Cardiac fibroblast (primary cell): Measurements from ENCODE around the gene ARHGAP24.

Source experiments
- DNase-seq, 2 donors: peaks; one replicate each; pipeline versions ENCODE4 v3.0.0 to v3.0.0-alpha.2; 2010; ENCODE audit warnings: low read depth in 2 of 2
- H3K4me3 ChIP-seq, 2 donors: replicated peaks in 1 of 2; 1 replicate in 1 of 2; 2 replicates in 1 of 2; pipeline ENCODE4 v1.5.1; 2011; ENCODE audit warnings: low read depth in 2 of 2, low read length in 2 of 2, mild to moderate bottlenecking in 2 of 2, moderate library complexity in 1 of 2
- TF ChIP-seq, protein P1 (sequence below): IDR thresholded peaks from one replicate; pipeline ENCODE4 v1.5.1; 2011; ENCODE audit warnings: low read depth, mild to moderate bottlenecking, low read length, inconsistent platforms

ARHGAP24 gene

GRCh38 chr4:85531560-85532341 is 56.8 kb downstream of the ARHGAP24 start:
- TF ChIP-seq, protein P1, sequence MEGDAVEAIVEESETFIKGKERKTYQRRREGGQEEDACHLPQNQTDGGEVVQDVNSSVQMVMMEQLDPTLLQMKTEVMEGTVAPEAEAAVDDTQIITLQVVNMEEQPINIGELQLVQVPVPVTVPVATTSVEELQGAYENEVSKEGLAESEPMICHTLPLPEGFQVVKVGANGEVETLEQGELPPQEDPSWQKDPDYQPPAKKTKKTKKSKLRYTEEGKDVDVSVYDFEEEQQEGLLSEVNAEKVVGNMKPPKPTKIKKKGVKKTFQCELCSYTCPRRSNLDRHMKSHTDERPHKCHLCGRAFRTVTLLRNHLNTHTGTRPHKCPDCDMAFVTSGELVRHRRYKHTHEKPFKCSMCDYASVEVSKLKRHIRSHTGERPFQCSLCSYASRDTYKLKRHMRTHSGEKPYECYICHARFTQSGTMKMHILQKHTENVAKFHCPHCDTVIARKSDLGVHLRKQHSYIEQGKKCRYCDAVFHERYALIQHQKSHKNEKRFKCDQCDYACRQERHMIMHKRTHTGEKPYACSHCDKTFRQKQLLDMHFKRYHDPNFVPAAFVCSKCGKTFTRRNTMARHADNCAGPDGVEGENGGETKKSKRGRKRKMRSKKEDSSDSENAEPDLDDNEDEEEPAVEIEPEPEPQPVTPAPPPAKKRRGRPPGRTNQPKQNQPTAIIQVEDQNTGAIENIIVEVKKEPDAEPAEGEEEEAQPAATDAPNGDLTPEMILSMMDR: no peak
- no peak for DNase-seq
- no peak overlapping the region for H3K4me3 ChIP-seq

DNA sequence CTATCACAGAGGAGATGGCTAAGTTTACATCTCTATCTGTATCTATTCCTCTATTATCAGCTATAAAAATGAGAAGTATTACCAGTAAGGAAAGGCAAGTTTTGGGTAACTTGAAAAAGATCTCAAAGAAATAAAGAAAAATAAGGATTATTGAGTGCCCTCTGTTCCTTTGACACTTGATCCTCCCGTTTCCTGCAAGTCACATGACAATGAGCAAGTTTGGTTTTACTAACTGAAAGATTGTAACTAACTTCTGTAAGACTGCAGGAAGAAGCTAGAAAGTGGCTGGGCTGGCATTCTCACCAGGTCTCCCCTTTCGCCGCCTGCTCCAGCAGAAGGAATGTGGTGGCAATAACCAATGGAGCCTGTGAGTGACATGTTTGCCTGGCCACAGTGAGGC is 59.2 kb downstream of the ARHGAP24 start:
- TF ChIP-seq, protein P1: no peak

GRCh38 chr4:85543832-85544231 is 68.9 kb downstream of the ARHGAP24 start:
- peak; percentile 47 to 67 for DNase-seq
- no peak overlapping the region for H3K4me3 ChIP-seq
- TF ChIP-seq, protein P1: no peak

More for the DNA sequence above, 59.2 kb downstream of the ARHGAP24 start:
- DNase-seq: no peak
- no peak overlapping the region for H3K4me3 ChIP-seq

- no peak overlapping the region for H3K4me3 ChIP-seq
- DNase-seq: no peak
- TF ChIP-seq, protein P1: no peak
Measured at GRCh38 chr4:85544751-85545150, 69.8 kb downstream of the ARHGAP24 start.

GRCh38 chr4:85548116-85548515 is 73.2 kb downstream of the ARHGAP24 start:
- H3K4me3 ChIP-seq: no peak overlapping the region
- no peak for DNase-seq
- TF ChIP-seq, protein P1: no peak

DNA sequence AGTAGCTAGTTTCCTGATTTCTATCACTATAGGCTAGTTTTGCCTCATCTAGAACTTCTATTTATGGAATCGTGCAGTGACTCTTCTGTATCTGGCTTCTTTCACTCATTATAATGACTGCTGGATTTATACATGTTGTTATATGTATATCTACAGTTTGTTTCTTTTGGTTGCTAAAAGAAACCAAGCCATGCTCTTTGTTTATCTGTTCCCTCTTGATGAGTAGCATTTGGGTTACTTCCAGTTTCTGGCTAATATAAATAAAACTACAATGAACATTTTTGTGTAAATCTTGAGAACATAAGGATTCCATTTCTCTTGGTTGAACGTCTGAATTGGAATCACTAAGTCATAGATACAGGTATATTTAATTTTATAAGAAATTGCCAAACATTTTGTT is 73.9 kb downstream of the ARHGAP24 start:
- TF ChIP-seq, protein P1: no peak
- H3K4me3 ChIP-seq: no peak overlapping the region
- peak in 1 of 2 donors; percentile 42 for DNase-seq
